Stomach (tissue), 9 donors: ENCODE measurements around the gene CFTR. TPM values are rescaled to one million over a fixed set of nuclear protein-coding genes. Genes with fewer than 3 reads are reported as not detected.

Experiments
- DNase-seq, 2 donors: peaks; one replicate each; pipeline versions ENCODE4 v3.0.0 to v3.0.0-alpha.2; 2013 to 2019
- H3K27ac ChIP-seq, 5 donors: fragments of 200-600 bp in 4 of 5; sonication (generic) in 4 of 5; one replicate each; pipeline ENCODE4 v1.5.1; 2013 to 2019; ENCODE audit warnings: mild to moderate bottlenecking in 1 of 5, moderate library complexity in 1 of 5
- H3K27me3 ChIP-seq, 3 donors: fragments of 200-600 bp; sonication (generic); one replicate each; pipeline ENCODE4 v1.5.1; 2017 to 2019; ENCODE audit warnings: mixed run types in 1 of 3
- H3K36me3 ChIP-seq, 4 donors: fragments of 200-600 bp; sonication (generic); 1 replicate in 3 of 4; 2 replicates in 1 of 4; pipeline ENCODE4 v1.5.1; 2016 to 2019
- H3K4me1 ChIP-seq, 4 donors: fragments of 200-600 bp; sonication (generic); one replicate each; pipeline ENCODE4 v1.5.1; 2016 to 2019
- H3K4me3 ChIP-seq, 4 donors: fragments of 200-600 bp; sonication (generic) in 3 of 4; one replicate each; pipeline ENCODE4 v1.5.1; 2016 to 2019; ENCODE audit warnings: mild to moderate bottlenecking in 1 of 4
- H3K9me3 ChIP-seq, 4 donors: fragments of 200-600 bp; sonication (generic); one replicate each; pipeline ENCODE4 v1.5.1; 2016 to 2019
- CTCF ChIP-seq, 7 experiments: fragments of 450-650 bp in 4 of 7; fragments of 200-600 bp in 3 of 7; sonication (generic) in 3 of 7; IDR thresholded peaks; one replicate each; pipeline ENCODE4 v1.5.1; 2016 to 2019; ENCODE audit warnings: antibody characterized with exemption in 7 of 7, control low read depth in 2 of 7, mild to moderate bottlenecking in 1 of 7
- EP300 ChIP-seq: sonication (generic); formaldehyde crosslinking; IDR thresholded peaks from one replicate; pipeline ENCODE4 v1.6.1; 2017; ENCODE audit warnings: antibody characterized with exemption
- POLR2A ChIP-seq, 4 donors: fragments of 450-650 bp; IDR thresholded peaks; one replicate each; pipeline ENCODE4 v1.6.1; 2016; ENCODE audit warnings: antibody characterized with exemption in 4 of 4, control low read depth in 2 of 4, mild to moderate bottlenecking in 1 of 4, moderate library complexity in 1 of 4
- POLR2AphosphoS5 ChIP-seq, 3 donors: sonication (generic); formaldehyde crosslinking; IDR thresholded peaks; one replicate each; pipeline ENCODE4 v1.6.1; 2016; ENCODE audit warnings: antibody characterized with exemption in 3 of 3
- WGBS, 5 donors: extraction: QIAGEN DNeasy Blood & Tissue Kit in 3 of 5; methylation state at CpG; one replicate each; pipeline versions ENCODE4 v1.1.5 to v1.1.7; 2013 to 2018; 5-methylcytosine and 5-hydroxymethylcytosine counted together
- intact Hi-C: fragments of 100-400 bp; cut with DNase I; formaldehyde crosslinking; loops from one replicate; pipeline ENCODE4 v1.15.1; 2023; ENCODE audit warnings: low total_unique reads
- polyA plus RNA-seq, 3 donors: library from polyadenylated mRNA; stranded (reverse); fragments of 200-250 nt; gene quantifications; one replicate each; pipeline ENCODE4 v1.2.3, GENCODE V29; 2013
- total RNA-seq, 5 donors: library from RNA; depleted of rRNA; stranded (reverse); fragments of >200 nt; gene quantifications; one replicate each; pipeline versions ENCODE4 v1.1.0 to v1.2.3, GENCODE V29; 2014 to 2016
- donor health status: healthy with polysubstance abuse.
- donor health status: Bipolar disorder and iron deficiency.
- donor health status: healthy.

The CFTR gene
- total and polyA plus RNA-seq, 8 donors: under 0.01 to 130 (median 1.7) TPM; not detected in 1

DNA sequence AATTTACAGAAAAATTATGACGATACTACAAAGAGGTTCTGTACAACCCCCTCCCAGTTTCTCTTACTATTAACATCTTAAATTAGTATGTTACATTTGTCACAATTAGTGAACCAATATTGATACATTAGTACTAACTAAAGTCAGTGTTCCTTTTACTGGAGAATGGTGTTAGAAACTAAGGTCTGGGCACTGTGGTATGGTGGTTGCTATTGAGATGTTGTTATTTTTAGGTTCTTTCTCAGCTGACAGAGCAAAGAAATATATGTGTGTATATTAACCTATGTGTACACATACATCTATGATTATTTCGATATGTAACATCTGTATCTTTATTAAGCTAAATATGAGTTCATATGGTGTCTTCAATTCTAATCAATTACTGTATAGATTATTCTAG lies 11.7 kb upstream of the CFTR start:
- intact Hi-C loops: no loop called here
- WGBS, 5 donors: 81 to 94% (median 86%) methylated on average over 2 of the region's 2 CpGs

DNA sequence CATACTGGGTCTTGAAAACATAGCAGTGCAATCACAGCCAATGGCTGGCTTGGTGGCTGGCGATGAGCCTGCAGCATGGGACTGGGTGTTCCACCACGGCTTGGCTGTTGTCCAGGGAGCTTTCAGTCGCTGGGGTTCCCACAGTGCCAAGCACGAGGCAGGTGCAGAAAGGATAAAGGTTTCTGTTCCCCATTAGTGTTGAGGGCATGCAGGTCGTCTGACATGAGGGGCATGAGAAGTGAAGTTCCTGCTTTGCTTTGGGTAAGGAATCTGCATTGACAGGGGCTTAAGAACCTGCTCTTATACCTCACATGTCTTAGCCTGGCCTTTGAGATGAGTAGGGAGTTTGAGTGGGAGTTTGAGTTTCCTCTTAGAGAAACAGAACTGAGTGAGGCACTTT lies 9.0 kb upstream of the CFTR start:
- Histone ChIP-seq H3K4me1 (peaks cover 0 to 7% (median 0%) of the 10 kb centered on the region in 4 donors), H3K9me3 (no peaks in the 10 kb centered on the region), H3K27me3 (no peaks in the 10 kb centered on the region), H3K4me3 (no peak overlapping the region), H3K36me3 (no peaks in the 10 kb centered on the region), H3K27ac (no peak overlapping the region)
- peak in 1 of 2 donors; percentile 63 for DNase-seq
- TF ChIP-seq CTCF (IDR thresholded peaks at IDR 0.05): no peak
- TF ChIP-seq EP300: no peak
- no peak for TF ChIP-seq POLR2AphosphoS5 (IDR thresholded peaks at IDR 0.05)
- 39 to 62% (median 44%) methylated on average over 5 of the region's 5 CpGs for WGBS, 5 donors
- intact Hi-C loops: no loop called here

More for the DNA sequence above, 11.7 kb upstream of the CFTR start:
- no peak overlapping the region for H3K4me3 ChIP-seq
- no peak for DNase-seq
- H3K27me3 ChIP-seq: no peaks in the 10 kb centered on the region
- H3K9me3 ChIP-seq: no peaks in the 10 kb centered on the region
- no peak overlapping the region for H3K27ac ChIP-seq
- TF ChIP-seq POLR2AphosphoS5 (IDR thresholded peaks at IDR 0.05) (no peak), CTCF (IDR thresholded peaks at IDR 0.05) (no peak), EP300 (no peak), POLR2A (IDR thresholded peaks at IDR 0.05) (no peak)
- H3K4me1 ChIP-seq: peaks cover 0 to 3% (median 0%) of the 10 kb centered on the region in 4 donors
- no peaks in the 10 kb centered on the region for H3K36me3 ChIP-seq

DNA sequence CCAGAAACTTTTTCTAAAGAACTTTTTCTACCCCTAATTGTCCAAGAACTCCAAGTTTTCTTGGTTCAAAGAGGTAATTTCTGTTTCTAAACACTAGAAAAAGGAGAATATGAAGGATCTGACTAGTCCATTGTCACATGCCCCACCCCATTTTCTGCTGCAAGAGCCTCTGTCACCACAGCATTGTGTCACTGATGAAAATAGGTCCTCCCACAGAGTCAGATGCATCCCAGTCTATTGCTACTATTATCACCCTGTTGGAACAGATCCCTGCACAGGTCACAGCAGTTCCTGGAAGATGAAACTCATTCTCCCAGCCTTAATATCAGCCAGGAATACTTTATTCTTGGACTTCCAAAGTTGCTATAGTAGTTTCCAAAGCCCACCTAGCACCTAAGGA lies 7.5 kb upstream of the CFTR start:
- intact Hi-C loops: no loop called here
- Histone ChIP-seq H3K4me1 (peaks cover 0 to 9% (median 0%) of the 10 kb centered on the region in 4 donors), H3K4me3 (no peak overlapping the region), H3K27ac (no peak overlapping the region), H3K27me3 (no peaks in the 10 kb centered on the region), H3K9me3 (no peaks in the 10 kb centered on the region), H3K36me3 (no peaks in the 10 kb centered on the region)
- DNase-seq: no peak
- TF ChIP-seq POLR2AphosphoS5 (IDR thresholded peaks at IDR 0.05) (no peak), CTCF (IDR thresholded peaks at IDR 0.05) (no peak), EP300 (no peak), POLR2A (IDR thresholded peaks at IDR 0.05) (no peak)

- no peaks in the 10 kb centered on the region for H3K9me3 ChIP-seq
- H3K27me3 ChIP-seq: peaks cover 0 to 28% (median 6%) of the 10 kb centered on the region in 3 donors
- H3K4me3 ChIP-seq: no peak overlapping the region
- DNase-seq: no peak
- no peaks in the 10 kb centered on the region for H3K36me3 ChIP-seq
- TF ChIP-seq CTCF (IDR thresholded peaks at IDR 0.05): no peak
- TF ChIP-seq POLR2A (IDR thresholded peaks at IDR 0.05): no peak
- no peak for TF ChIP-seq EP300
- no peak for TF ChIP-seq POLR2AphosphoS5 (IDR thresholded peaks at IDR 0.05)
- H3K27ac ChIP-seq: no peak overlapping the region
- 69 to 76% (median 73%) methylated on average over 4 of the region's 4 CpGs for WGBS, 5 donors
- H3K4me1 ChIP-seq: peaks cover 0 to 23% (median 18%) of the 10 kb centered on the region in 4 donors
- intact Hi-C loops: no loop called here
Observed at GRCh38 chr7:117476557-117477215, 3.1 kb upstream of the CFTR start.
